ENCODE results near the gene TSPAN9. TPM values are rescaled to one million over a fixed set of nuclear protein-coding genes. Genes with fewer than 3 reads are reported as not detected.

TSPAN9 gene
- polyA plus RNA-seq, 1 donor (not counting 4 experiments of a cell fraction or from before 2014, with no cell fraction given): 27.5 TPM

- no peak overlapping the region for H3K4me3 ChIP-seq (ENCODE audit: control insufficient read depth in 2 of 3, extremely low read depth in 1 of 3, insufficient read depth in 2 of 3, low read depth in 1 of 3, low read length in 3 of 3)
- H3K9me3 ChIP-seq (ENCODE audit: control insufficient read depth, low read depth, low read length): no peaks in the 10 kb centered on the region
- DNase-seq (ENCODE audit: low read depth, low spot score): no peak
- H3K79me2 ChIP-seq (ENCODE audit: control insufficient read depth, insufficient read depth, low read length): peaks cover 6% of the 10 kb centered on the region
- H3K4me2 ChIP-seq (ENCODE audit: control insufficient read depth, extremely low read depth, insufficient read depth, low read depth, low read length): no peak overlapping the region
- no peaks in the 10 kb centered on the region for H3K27me3 ChIP-seq (ENCODE audit: control insufficient read depth, extremely low read depth, insufficient read depth, low read length)
- no peak overlapping the region for H3K27ac ChIP-seq (ENCODE audit: control insufficient read depth, insufficient read depth, low read length)
- peaks cover 4% of the 10 kb centered on the region for H4K20me1 ChIP-seq (ENCODE audit: control insufficient read depth, extremely low read depth, insufficient read depth, low read length)
- peaks cover 7% of the 10 kb centered on the region for H3K4me1 ChIP-seq (ENCODE audit: control insufficient read depth, extremely low read depth, insufficient read depth, low read length)
- H3K36me3 ChIP-seq (ENCODE audit: control insufficient read depth in 2 of 2, extremely low read depth in 1 of 2, insufficient read depth in 2 of 2, low read length in 2 of 2): peaks cover 0 to 2% of the 10 kb centered on the region in 2 experiments
- no peak for FAIRE-seq
- no peak overlapping the region for H2AFZ ChIP-seq (ENCODE audit: control insufficient read depth, low read length)
- no peak overlapping the region for H3K9ac ChIP-seq (ENCODE audit: control insufficient read depth, extremely low read depth, insufficient read depth, low read length)
- dilution Hi-C loops (cut with MboI; ENCODE audit: extremely low pct_ligation_motif_present, low sequenced_read_pairs): no loop called here
- no peak for TF ChIP-seq CTCF (optimal IDR thresholded peaks at IDR 0.05 in 1 of 3, IDR thresholded peaks at IDR 0.05 in 1 of 3, conservative IDR thresholded peaks at IDR 0.05 in 1 of 3; ENCODE audit: extremely low read depth in 1 of 3, insufficient read depth in 2 of 3, low read length in 3 of 3)
- TF ChIP-seq EZH2 (IDR thresholded peaks at IDR 0.05; ENCODE audit: low read length): no peak
- H3K9me1 ChIP-seq (ENCODE audit: control insufficient read depth, extremely low read depth, insufficient read depth, low read length): no peaks in the 10 kb centered on the region
These were observed 65.2 kb downstream of the TSPAN9 start for GRCh38 chr12:3142386-3142785.

GRCh38 chr12:3144495-3144894 lies 67.3 kb downstream of the TSPAN9 start:
- H3K27me3 ChIP-seq (ENCODE audit: control insufficient read depth, extremely low read depth, insufficient read depth, low read length): no peaks in the 10 kb centered on the region

More at GRCh38 chr12:3144495-3144894, 67.3 kb downstream of the TSPAN9 start:
- no peak overlapping the region for H3K4me2 ChIP-seq (ENCODE audit: control insufficient read depth, extremely low read depth, insufficient read depth, low read depth, low read length)
- H2AFZ ChIP-seq (ENCODE audit: control insufficient read depth, low read length): no peak overlapping the region
- peaks cover 0 to 2% of the 10 kb centered on the region in 2 experiments for H3K36me3 ChIP-seq (ENCODE audit: control insufficient read depth in 2 of 2, extremely low read depth in 1 of 2, insufficient read depth in 2 of 2, low read length in 2 of 2)
- no peak for DNase-seq (ENCODE audit: low read depth, low spot score)
- peaks cover 8% of the 10 kb centered on the region for H3K79me2 ChIP-seq (ENCODE audit: control insufficient read depth, insufficient read depth, low read length)
- H3K4me3 ChIP-seq (ENCODE audit: control insufficient read depth in 2 of 3, extremely low read depth in 1 of 3, insufficient read depth in 2 of 3, low read depth in 1 of 3, low read length in 3 of 3): no peak overlapping the region
- peaks cover 4% of the 10 kb centered on the region for H3K4me1 ChIP-seq (ENCODE audit: control insufficient read depth, extremely low read depth, insufficient read depth, low read length)
- H3K9me3 ChIP-seq (ENCODE audit: control insufficient read depth, low read depth, low read length): no peaks in the 10 kb centered on the region
- H3K27ac ChIP-seq (ENCODE audit: control insufficient read depth, insufficient read depth, low read length): no peak overlapping the region
- dilution Hi-C loops (cut with MboI; ENCODE audit: extremely low pct_ligation_motif_present, low sequenced_read_pairs): no loop called here
- H4K20me1 ChIP-seq (ENCODE audit: control insufficient read depth, extremely low read depth, insufficient read depth, low read length): peaks cover 4% of the 10 kb centered on the region
- H3K9me1 ChIP-seq (ENCODE audit: control insufficient read depth, extremely low read depth, insufficient read depth, low read length): no peaks in the 10 kb centered on the region
- no peak for FAIRE-seq
- TF ChIP-seq EZH2 (IDR thresholded peaks at IDR 0.05; ENCODE audit: low read length) (no peak), CTCF (optimal IDR thresholded peaks at IDR 0.05 in 1 of 3, IDR thresholded peaks at IDR 0.05 in 1 of 3, conservative IDR thresholded peaks at IDR 0.05 in 1 of 3; ENCODE audit: extremely low read depth in 1 of 3, insufficient read depth in 2 of 3, low read length in 3 of 3) (no peak)
- no peak overlapping the region for H3K9ac ChIP-seq (ENCODE audit: control insufficient read depth, extremely low read depth, insufficient read depth, low read length)
